Measurements from ENCODE around the gene TGM5.

TGM5 gene

DNA sequence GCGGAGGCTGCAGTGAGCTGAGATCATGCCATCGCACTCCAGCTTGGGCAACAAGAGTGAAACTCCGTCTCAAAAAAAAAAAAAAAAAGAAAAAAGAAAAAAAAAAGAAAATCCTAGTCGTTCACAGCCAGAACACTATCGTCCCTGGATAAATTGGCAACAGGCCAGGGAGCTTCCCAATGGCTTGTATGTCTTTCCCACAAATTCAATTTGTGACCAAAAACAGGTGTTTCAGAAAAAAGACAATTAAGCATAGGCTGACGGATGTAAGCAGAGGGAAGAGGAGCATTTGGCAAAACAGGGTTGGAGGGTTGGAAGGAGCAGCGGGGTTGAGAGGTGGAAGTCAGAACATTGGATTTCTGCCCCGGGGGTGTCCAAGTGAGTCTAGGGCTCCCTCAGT is 54.4 kb downstream of the TGM5 start:
- H3K4me1 ChIP-seq (ENCODE audit: control insufficient read depth in 1 of 2, insufficient read depth in 2 of 2, low read length in 2 of 2) = no peaks in the 10 kb centered on the region
- no peak overlapping the region for H3K4me3 ChIP-seq (ENCODE audit: low read depth in 1 of 2, low read length in 2 of 2)
- no peaks in the 10 kb centered on the region for H3K9me3 ChIP-seq (ENCODE audit: control insufficient read depth in 1 of 2, low read length in 2 of 2)
- H3K36me3 ChIP-seq (ENCODE audit: control insufficient read depth in 1 of 2, insufficient read depth in 2 of 2, low read length in 2 of 2) = no peaks in the 10 kb centered on the region
- no peaks in the 10 kb centered on the region for H3K27me3 ChIP-seq (ENCODE audit: low read depth, low read length)
- no peak overlapping the region for H3K27ac ChIP-seq (ENCODE audit: low read length)

DNA sequence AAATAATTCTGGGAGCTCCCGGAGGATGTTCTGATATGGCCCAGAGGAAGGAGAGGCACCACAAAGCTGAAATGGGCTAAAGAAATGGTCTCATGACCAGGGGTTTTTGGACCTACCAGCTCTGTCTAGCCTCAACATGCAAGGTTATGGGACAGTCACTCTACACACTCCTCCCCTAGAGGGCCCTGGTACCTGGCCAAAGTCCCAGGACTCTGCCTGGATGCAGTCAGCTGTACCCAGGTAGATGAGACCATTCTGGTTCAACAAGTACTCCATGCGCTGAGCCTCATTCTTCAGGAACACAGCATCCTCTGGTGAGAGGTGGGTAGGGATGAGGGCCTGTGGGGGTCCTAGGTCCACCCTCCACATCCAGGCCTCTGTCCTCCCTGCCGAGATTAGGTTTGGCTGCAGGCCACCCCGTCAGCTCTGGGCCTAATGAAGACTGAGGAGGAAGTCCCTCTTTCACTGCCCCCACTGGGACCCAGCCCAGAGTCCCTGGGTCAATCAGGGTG is 55.4 kb downstream of the TGM5 start:
- H3K4me1 ChIP-seq (ENCODE audit: control insufficient read depth in 1 of 2, insufficient read depth in 2 of 2, low read length in 2 of 2) = no peaks in the 10 kb centered on the region
- no peaks in the 10 kb centered on the region for H3K27me3 ChIP-seq (ENCODE audit: low read depth, low read length)
- H3K27ac ChIP-seq (ENCODE audit: low read length) = no peak overlapping the region
- no peaks in the 10 kb centered on the region for H3K36me3 ChIP-seq (ENCODE audit: control insufficient read depth in 1 of 2, insufficient read depth in 2 of 2, low read length in 2 of 2)
- no peak overlapping the region for H3K4me3 ChIP-seq (ENCODE audit: low read depth in 1 of 2, low read length in 2 of 2)
- no peaks in the 10 kb centered on the region for H3K9me3 ChIP-seq (ENCODE audit: control insufficient read depth in 1 of 2, low read length in 2 of 2)

DNA sequence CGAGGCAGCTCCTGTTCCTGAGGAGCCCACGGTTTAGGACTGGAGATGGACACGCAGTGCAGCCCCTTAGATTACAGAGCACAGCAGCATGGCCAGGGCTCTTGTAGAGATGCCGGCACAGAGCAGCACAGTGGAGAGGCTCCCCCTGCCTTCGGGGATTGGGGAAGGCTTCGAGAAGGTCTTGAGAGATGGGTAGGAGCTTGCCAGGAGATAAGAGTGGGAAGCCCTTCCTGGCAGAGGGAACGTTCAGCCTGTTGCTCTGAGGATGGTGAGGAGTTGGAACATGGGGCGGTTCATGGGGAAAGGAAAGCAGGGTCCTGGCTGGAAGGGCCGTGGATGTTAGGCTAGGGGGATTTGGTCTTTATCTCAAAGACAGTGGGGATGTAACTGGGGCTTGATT is 55.9 kb downstream of the TGM5 start:
- Histone ChIP-seq H3K9me3 (ENCODE audit: control insufficient read depth in 1 of 2, low read length in 2 of 2) (no peaks in the 10 kb centered on the region), H3K4me3 (ENCODE audit: low read depth in 1 of 2, low read length in 2 of 2) (no peak overlapping the region), H3K36me3 (ENCODE audit: control insufficient read depth in 1 of 2, insufficient read depth in 2 of 2, low read length in 2 of 2) (no peaks in the 10 kb centered on the region), H3K27ac (ENCODE audit: low read length) (no peak overlapping the region), H3K4me1 (ENCODE audit: control insufficient read depth in 1 of 2, insufficient read depth in 2 of 2, low read length in 2 of 2) (no peaks in the 10 kb centered on the region), H3K27me3 (ENCODE audit: low read depth, low read length) (no peaks in the 10 kb centered on the region)

DNA sequence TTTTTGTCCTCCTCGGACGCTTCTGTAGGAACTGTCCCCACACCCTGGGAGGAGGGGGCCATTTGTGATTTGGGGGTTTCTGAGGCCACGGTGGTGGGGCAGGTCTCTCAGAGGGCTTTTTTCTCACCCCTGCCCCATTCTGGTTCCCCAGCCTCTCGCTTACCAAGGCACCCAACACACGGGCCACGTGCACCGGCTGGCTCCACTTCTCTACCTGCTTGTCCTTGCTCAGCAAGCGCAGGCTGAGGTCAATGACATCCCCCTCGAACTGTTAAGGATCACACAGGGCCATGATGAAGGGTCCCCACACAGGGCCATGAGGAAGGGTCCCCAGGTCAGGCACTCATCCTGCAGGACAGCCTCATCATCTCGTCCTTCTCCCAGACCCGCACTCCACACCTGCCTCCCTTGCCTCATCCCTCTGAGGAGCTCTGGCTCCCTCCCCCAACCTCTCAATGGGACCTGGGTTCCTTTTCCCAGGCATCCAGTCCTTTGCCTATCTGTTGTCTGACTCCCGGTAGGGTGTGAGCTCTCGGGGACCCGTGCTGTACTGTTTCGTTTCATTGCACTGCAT is 56.5 kb downstream of the TGM5 start:
- H3K27ac ChIP-seq (ENCODE audit: low read length) = no peak overlapping the region
- H3K4me3 ChIP-seq (ENCODE audit: low read depth in 1 of 2, low read length in 2 of 2) = no peak overlapping the region
- no peaks in the 10 kb centered on the region for H3K4me1 ChIP-seq (ENCODE audit: control insufficient read depth in 1 of 2, insufficient read depth in 2 of 2, low read length in 2 of 2)
- H3K36me3 ChIP-seq (ENCODE audit: control insufficient read depth in 1 of 2, insufficient read depth in 2 of 2, low read length in 2 of 2) = no peaks in the 10 kb centered on the region
- H3K27me3 ChIP-seq (ENCODE audit: low read depth, low read length) = no peaks in the 10 kb centered on the region
- no peaks in the 10 kb centered on the region for H3K9me3 ChIP-seq (ENCODE audit: control insufficient read depth in 1 of 2, low read length in 2 of 2)

DNA sequence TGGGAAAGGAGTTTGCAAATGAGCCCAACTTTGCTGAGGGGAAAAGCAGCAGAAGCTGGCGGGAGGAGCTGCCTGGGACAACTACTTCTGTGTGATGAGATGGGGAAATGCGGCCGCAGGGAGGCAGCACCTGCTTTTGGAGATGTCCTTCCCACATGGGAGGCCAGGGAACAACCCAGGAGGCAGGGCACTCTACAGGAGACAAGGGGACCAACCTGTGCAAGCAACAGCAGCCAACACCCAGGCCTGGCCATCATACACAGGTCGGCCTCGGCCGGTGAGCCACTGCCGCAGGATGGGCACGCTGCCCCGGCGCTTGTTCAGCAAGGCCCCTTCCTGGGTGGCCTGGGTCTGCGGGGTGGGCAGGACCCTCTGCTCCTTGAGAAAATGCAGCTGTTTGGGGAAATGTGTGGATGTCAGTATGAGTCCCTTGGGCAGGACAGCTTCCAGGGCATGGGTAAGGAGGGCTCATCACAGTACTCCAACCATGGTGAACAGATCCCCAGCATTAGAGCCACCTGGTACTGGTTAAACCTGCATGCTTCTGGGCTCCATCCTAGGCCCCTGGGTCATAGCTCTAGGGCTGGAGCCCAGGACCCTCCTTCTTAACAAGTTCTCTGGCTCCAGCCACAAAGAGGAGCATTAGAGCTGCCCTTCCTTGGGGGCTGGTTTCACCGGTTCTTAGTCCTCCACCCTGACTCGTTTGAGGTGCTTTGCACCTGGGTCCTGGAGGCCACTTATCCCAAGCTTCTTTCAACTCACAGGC is 57.5 kb downstream of the TGM5 start:
- no peak overlapping the region for H3K4me3 ChIP-seq (ENCODE audit: low read depth in 1 of 2, low read length in 2 of 2)

DNA sequence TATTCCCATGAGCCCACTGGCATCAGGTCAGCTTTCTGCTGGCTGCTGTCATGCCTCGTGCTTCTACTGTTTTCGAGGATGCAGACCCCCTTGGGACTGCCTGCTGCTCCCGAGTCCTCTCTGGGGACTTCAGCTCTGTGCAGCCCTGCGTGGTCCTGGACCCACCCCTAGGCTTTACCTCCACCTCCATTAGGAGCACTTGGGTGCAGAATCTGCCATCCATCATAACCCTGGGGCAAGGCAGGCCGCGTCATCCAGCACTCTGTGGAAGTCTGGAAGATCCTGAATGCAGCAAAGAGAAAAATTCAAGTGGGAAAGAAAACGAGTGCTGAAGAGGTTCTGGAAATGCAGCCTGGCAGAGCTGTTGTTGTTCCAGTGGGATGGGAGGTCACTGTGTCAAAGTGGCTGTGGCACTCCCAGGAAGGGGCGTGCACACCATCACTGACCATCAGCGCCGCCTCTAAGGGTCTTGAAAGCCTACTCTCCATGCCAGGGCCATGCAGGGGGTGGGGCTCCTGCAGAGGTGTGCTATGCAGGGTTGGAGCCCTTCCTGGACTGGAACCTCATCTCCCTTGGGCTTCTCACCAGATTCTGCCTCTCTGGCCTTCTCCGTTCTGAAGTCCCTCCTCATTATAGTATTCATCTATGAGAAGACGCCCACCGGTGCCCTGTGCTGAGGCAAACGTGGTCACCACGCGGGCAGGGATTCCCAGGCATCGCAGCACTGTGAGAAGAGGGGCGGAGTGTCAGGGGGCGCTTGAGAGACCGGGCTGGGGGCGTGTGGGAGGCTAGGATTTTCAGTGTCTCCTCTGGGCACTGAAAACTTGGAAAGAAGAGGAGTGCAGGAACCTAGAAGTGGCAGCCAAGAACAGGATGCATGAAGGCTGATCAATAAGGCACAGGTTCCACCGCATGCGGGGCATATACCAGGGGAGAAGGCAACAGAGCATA is 58.4 kb downstream of the TGM5 start:
- Histone ChIP-seq H3K27ac (ENCODE audit: low read length) (no peak overlapping the region), H3K9me3 (ENCODE audit: control insufficient read depth in 1 of 2, low read length in 2 of 2) (no peaks in the 10 kb centered on the region), H3K27me3 (ENCODE audit: low read depth, low read length) (no peaks in the 10 kb centered on the region), H3K4me1 (ENCODE audit: control insufficient read depth in 1 of 2, insufficient read depth in 2 of 2, low read length in 2 of 2) (no peaks in the 10 kb centered on the region), H3K36me3 (ENCODE audit: control insufficient read depth in 1 of 2, insufficient read depth in 2 of 2, low read length in 2 of 2) (no peaks in the 10 kb centered on the region), H3K4me3 (ENCODE audit: low read depth in 1 of 2, low read length in 2 of 2) (no peak overlapping the region)

More for the DNA sequence above, 57.5 kb downstream of the TGM5 start:
- Histone ChIP-seq H3K27ac (ENCODE audit: low read length) (no peak overlapping the region), H3K27me3 (ENCODE audit: low read depth, low read length) (no peaks in the 10 kb centered on the region), H3K4me1 (ENCODE audit: control insufficient read depth in 1 of 2, insufficient read depth in 2 of 2, low read length in 2 of 2) (no peaks in the 10 kb centered on the region), H3K36me3 (ENCODE audit: control insufficient read depth in 1 of 2, insufficient read depth in 2 of 2, low read length in 2 of 2) (no peaks in the 10 kb centered on the region), H3K9me3 (ENCODE audit: control insufficient read depth in 1 of 2, low read length in 2 of 2) (no peaks in the 10 kb centered on the region)

DNA sequence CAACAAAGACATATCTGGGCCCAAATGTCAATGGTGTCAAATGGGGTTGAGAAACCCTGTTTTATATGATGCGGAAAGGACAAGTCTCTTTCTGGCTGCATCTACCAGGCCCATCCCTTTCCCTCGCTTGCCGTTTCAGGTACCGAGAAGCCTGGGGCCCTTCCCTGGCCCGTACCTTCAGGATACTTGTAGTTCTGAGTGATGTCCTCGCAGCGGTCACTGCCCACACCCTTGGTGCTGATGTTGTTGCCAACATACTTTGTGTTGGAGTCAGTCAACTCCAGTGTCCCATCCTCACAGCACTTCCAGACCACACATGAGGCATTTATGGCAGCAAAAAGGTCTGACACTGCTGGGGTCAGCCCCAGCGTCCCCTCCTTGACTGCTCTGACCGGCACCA is 59.7 kb downstream of the TGM5 start:
- Histone ChIP-seq H3K27me3 (ENCODE audit: low read depth, low read length) (no peaks in the 10 kb centered on the region), H3K4me1 (ENCODE audit: control insufficient read depth in 1 of 2, insufficient read depth in 2 of 2, low read length in 2 of 2) (no peaks in the 10 kb centered on the region), H3K27ac (ENCODE audit: low read length) (no peak overlapping the region), H3K9me3 (ENCODE audit: control insufficient read depth in 1 of 2, low read length in 2 of 2) (no peaks in the 10 kb centered on the region), H3K4me3 (ENCODE audit: low read depth in 1 of 2, low read length in 2 of 2) (no peak overlapping the region), H3K36me3 (ENCODE audit: control insufficient read depth in 1 of 2, insufficient read depth in 2 of 2, low read length in 2 of 2) (no peaks in the 10 kb centered on the region)

DNA sequence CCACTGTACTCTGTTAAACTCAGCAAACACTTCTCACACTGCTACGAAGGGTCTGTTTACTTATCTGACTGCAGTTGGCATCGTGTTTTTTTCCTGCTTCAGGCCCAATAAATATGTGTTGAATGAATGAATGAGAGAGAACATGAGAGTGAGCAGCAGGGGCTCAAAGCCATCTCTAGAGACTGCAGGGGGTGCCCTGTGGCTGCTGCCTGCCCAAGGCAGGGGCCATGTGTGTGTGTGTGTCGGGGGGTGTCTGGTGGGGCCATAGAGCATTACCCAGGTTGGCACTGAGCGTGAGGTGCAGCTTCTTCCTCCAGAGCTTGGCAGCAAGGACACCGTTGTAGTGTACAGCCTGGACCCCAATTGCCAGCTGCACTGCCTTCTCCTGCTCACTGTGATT is 60.7 kb downstream of the TGM5 start:
- Histone ChIP-seq H3K36me3 (ENCODE audit: control insufficient read depth in 1 of 2, insufficient read depth in 2 of 2, low read length in 2 of 2) (no peaks in the 10 kb centered on the region), H3K4me3 (ENCODE audit: low read depth in 1 of 2, low read length in 2 of 2) (no peak overlapping the region), H3K4me1 (ENCODE audit: control insufficient read depth in 1 of 2, insufficient read depth in 2 of 2, low read length in 2 of 2) (no peaks in the 10 kb centered on the region), H3K9me3 (ENCODE audit: control insufficient read depth in 1 of 2, low read length in 2 of 2) (no peaks in the 10 kb centered on the region), H3K27me3 (ENCODE audit: low read depth, low read length) (no peaks in the 10 kb centered on the region), H3K27ac (ENCODE audit: low read length) (no peak overlapping the region)

DNA sequence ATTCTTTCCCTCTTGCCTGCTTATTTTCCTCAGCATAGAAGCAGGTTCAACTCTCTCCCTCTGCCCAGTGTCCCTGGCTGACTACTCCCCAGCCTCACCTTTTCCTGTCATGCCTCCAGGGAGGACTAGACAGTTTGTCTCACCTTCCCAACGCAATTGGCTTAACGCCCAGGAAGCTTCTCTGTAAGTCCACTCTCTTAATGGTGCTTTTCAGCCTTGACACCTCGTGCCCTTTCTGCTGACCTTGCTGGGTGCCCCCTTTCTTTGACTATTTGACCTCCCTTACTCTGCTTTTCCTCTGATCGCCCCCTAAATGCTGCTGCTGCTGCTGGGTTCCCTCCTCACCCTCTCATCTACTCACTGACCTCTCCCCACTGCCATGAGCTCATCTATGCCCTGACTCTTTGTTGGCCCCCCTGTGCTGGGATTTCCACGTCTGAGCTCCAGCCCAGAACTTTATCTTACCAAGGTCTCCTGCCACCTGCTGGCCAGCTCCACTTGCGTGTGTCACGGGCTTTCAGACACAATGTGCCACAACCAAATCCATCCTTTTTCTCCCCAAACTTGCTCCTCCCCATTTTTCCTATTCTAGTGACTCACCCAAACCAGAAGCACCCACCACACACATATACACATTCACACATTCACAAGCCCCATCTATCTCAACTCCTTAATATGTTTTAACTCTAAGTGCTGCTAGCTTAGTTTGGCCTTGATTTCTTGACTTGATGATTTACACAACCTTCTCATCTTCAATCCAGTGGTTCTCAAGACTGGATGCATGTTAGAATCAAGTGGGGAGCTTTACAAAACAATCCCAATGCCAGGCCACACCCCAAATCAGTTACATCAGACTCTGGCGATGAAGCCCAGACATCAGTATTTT is 62.5 kb downstream of the TGM5 start:
- Histone ChIP-seq H3K27ac (ENCODE audit: low read length) (no peak overlapping the region), H3K4me3 (ENCODE audit: low read depth in 1 of 2, low read length in 2 of 2) (no peak overlapping the region), H3K36me3 (ENCODE audit: control insufficient read depth in 1 of 2, insufficient read depth in 2 of 2, low read length in 2 of 2) (no peaks in the 10 kb centered on the region), H3K4me1 (ENCODE audit: control insufficient read depth in 1 of 2, insufficient read depth in 2 of 2, low read length in 2 of 2) (no peaks in the 10 kb centered on the region), H3K9me3 (ENCODE audit: control insufficient read depth in 1 of 2, low read length in 2 of 2) (no peaks in the 10 kb centered on the region), H3K27me3 (ENCODE audit: low read depth, low read length) (no peaks in the 10 kb centered on the region)

DNA sequence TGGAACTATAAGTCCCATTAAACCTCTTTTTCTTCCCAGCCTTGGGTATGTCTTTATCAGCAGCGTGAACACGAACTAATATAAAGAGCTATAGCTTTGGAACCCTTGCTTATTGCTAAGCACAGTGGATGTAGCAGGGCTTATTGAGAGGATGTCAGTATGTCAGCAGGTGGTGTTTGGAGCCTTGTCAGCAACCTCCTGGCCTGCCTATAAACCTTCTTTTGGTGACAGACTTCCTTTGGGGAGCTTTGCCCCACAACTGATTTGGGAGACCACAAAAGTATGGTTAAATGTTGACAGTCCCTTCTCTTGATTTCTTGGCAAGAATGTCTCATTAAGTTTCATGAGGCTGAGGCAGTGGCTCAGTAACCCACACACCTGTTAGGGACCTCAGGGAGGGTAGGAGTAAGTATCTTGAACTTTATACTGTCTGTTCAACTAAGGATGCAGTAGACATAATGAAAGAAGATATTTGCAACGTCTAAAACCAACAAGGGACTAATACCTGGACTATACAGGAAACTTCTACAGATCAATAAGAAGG is 66.7 kb downstream of the TGM5 start:
- Histone ChIP-seq H3K36me3 (ENCODE audit: control insufficient read depth in 1 of 2, insufficient read depth in 2 of 2, low read length in 2 of 2) (peaks cover 13 to 26% of the 10 kb centered on the region in 2 donors), H3K4me3 (ENCODE audit: low read depth in 1 of 2, low read length in 2 of 2) (no peak overlapping the region), H3K27me3 (ENCODE audit: low read depth, low read length) (no peaks in the 10 kb centered on the region), H3K9me3 (ENCODE audit: control insufficient read depth in 1 of 2, low read length in 2 of 2) (no peaks in the 10 kb centered on the region), H3K27ac (ENCODE audit: low read length) (no peak overlapping the region), H3K4me1 (ENCODE audit: control insufficient read depth in 1 of 2, insufficient read depth in 2 of 2, low read length in 2 of 2) (no peaks in the 10 kb centered on the region)
